ENCODE data around the gene ZCCHC9. TPM values are rescaled to one million over a fixed set of nuclear protein-coding genes. Genes with fewer than 3 reads are reported as not detected.
"Not testable (repeated sequence)": the region's sequence is repeated elsewhere in the genome, so short reads cannot be mapped to it uniquely, and the experiment has no call there.

Gene ZCCHC9
- 54.1 and 74.7 TPM in 2 replicates for total RNA-seq (2014; rRNA removed; shearing (Covaris generic))

- in situ Hi-C loops (cut with HindIII; ENCODE audit: low sequenced_read_pairs), result no loop called here
- DNase-seq (ENCODE audit: low spot score), result peak; percentile 96
Measured at GRCh38 chr5:81301271-81302015, at the start of gene ZCCHC9. Gene ZCCHC9, plus strand, starts transcription at chr5:81301587. Its CDS starts 3,171 bp downstream, at chr5:81304758.

GRCh38 chr5:81251922-81252321 is 49.5 kb upstream of the ZCCHC9 start:
- DNase-seq (ENCODE audit: low spot score), result no peak
- in situ Hi-C loops (cut with HindIII; ENCODE audit: low sequenced_read_pairs), result no loop called here

GRCh38 chr5:81252904-81253303 is 48.5 kb upstream of the ZCCHC9 start:
- in situ Hi-C loops (cut with HindIII; ENCODE audit: low sequenced_read_pairs), result no loop called here
- DNase-seq (ENCODE audit: low spot score), result no peak

GRCh38 chr5:81253875-81254274 is 47.5 kb upstream of the ZCCHC9 start:
- DNase-seq (ENCODE audit: low spot score), result no peak
- in situ Hi-C loops (cut with HindIII; ENCODE audit: low sequenced_read_pairs), result no loop called here

GRCh38 chr5:81254886-81255559 is 46.4 kb upstream of the ZCCHC9 start:
- DNase-seq (ENCODE audit: low spot score), result no peak
- in situ Hi-C loops (cut with HindIII; ENCODE audit: low sequenced_read_pairs), result no loop called here

GRCh38 chr5:81256766-81257165 is 44.6 kb upstream of the ZCCHC9 start:
- in situ Hi-C loops (cut with HindIII; ENCODE audit: low sequenced_read_pairs), result no loop called here
- DNase-seq (ENCODE audit: low spot score), result no peak

- DNase-seq (ENCODE audit: low spot score); in situ Hi-C loops (cut with HindIII; ENCODE audit: low sequenced_read_pairs): not testable (repeated sequence)
Measured at GRCh38 chr5:81262796-81263195, 38.6 kb upstream of the ZCCHC9 start.

DNA sequence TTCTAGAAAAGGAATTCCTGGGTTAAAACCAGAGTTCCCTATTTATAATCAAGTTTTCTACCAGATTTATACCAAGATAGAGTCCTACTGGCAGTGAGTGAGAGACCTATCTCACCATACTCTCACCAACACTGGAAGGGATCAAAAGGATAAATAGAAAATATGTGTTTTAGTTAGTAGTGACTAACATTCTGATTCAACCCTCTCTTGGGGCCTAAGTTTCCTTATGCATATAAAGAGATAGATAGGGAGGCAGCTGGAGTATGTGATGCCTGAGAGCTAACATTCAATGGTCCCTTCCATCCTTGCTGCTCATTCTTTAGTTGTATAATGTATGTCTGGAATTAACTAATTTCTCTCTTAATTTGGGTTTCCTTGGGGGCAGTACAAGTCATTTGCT is 36.3 kb upstream of the ZCCHC9 start:
- DNase-seq (ENCODE audit: low spot score), result no peak
- in situ Hi-C loops (cut with HindIII; ENCODE audit: low sequenced_read_pairs), result no loop called here

GRCh38 chr5:81268521-81269196 is 32.7 kb upstream of the ZCCHC9 start:
- in situ Hi-C loops (cut with HindIII; ENCODE audit: low sequenced_read_pairs), result no loop called here
- no peak for DNase-seq (ENCODE audit: low spot score)

DNA sequence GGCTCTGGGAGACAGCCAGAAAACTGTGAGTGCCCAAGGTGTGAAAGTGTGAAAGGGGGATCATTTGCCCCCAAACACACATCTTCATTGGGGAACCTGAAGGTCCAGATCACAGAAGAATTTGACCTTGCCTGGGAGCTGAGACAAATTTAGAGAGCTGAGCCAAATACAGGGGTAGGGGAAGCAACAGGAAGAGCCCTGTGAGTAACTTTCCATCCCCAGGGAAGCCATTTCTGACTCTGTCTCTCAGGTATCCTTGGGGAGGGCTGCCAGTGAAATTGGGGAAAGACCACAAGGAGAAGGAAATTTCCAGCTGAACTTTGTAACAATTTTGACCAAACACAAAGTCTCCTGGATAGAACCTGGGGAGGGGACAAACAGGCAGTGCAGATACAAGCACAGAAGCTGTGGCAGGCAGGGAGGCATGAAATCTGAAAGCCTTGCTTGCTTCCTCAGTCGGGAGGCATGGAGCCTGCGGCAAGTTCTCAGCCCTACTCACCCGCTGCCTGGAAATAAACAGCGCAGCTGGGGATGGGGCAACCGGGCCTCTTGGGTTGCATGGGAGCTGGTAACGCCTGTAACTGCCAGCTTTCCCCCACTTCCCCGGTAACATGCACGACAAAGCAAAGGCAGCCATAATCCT is 31.5 kb upstream of the ZCCHC9 start:
- DNase-seq (ENCODE audit: low spot score), result no peak
- in situ Hi-C loops (cut with HindIII; ENCODE audit: low sequenced_read_pairs), result no loop called here

- in situ Hi-C loops (cut with HindIII; ENCODE audit: low sequenced_read_pairs); DNase-seq (ENCODE audit: low spot score): not testable (repeated sequence)
Measured at GRCh38 chr5:81270394-81271027, 30.9 kb upstream of the ZCCHC9 start.

DNA sequence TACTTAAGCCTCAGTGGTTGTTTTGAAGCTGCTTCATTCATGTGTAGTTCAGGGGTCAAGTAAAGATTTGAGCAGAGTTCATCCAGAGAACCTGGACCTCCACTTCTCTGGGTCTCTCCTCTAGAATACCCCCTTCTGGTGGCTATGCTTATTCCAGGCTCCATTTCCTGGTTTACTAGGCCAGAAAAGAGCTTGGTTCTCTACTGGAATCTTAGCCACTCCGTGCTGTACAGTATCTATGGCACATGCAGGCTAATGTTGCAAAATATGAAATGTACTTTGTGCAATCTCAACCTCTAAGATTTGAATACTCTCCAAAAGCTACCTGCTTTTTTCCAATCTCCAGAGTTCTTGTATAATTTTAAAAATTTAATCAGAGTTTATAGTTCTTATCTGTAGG is 17.4 kb upstream of the ZCCHC9 start:
- in situ Hi-C loops (cut with HindIII; ENCODE audit: low sequenced_read_pairs), result no loop called here
- no peak for DNase-seq (ENCODE audit: low spot score)

- in situ Hi-C loops (cut with HindIII; ENCODE audit: low sequenced_read_pairs), result no loop called here
- DNase-seq (ENCODE audit: low spot score), result no peak
Measured at GRCh38 chr5:81286059-81286617, 15.2 kb upstream of the ZCCHC9 start.

DNA sequence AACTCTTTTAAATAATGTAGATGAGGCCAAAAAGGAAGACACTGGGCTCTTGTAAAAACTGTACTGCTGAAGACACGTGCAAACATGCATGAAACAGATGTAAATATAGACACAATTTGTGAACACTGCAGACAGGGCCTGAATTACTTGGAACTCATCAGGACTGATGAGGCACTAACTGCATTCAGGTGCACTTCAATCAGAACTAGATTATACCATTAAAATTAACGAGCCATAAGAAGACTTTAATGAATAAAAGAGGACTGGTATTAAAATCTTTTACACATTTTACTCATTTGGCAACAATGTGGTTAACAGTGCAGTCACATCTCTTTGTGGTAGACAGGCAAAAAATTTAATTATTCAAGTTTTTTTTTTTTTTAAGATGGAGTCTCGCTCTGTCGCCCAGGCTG is 13.4 kb upstream of the ZCCHC9 start:
- in situ Hi-C loops (cut with HindIII; ENCODE audit: low sequenced_read_pairs), result no loop called here
- no peak for DNase-seq (ENCODE audit: low spot score)

GRCh38 chr5:81290146-81290545 is 11.2 kb upstream of the ZCCHC9 start:
- in situ Hi-C loops (cut with HindIII; ENCODE audit: low sequenced_read_pairs), result no loop called here
- no peak for DNase-seq (ENCODE audit: low spot score)

- in situ Hi-C loops (cut with HindIII; ENCODE audit: low sequenced_read_pairs), result no loop called here
- DNase-seq (ENCODE audit: low spot score), result no peak
Measured at GRCh38 chr5:81292130-81292529, 9.3 kb upstream of the ZCCHC9 start.

GRCh38 chr5:81294021-81294420 is 7.4 kb upstream of the ZCCHC9 start:
- DNase-seq (ENCODE audit: low spot score); in situ Hi-C loops (cut with HindIII; ENCODE audit: low sequenced_read_pairs): not testable (repeated sequence)

DNA sequence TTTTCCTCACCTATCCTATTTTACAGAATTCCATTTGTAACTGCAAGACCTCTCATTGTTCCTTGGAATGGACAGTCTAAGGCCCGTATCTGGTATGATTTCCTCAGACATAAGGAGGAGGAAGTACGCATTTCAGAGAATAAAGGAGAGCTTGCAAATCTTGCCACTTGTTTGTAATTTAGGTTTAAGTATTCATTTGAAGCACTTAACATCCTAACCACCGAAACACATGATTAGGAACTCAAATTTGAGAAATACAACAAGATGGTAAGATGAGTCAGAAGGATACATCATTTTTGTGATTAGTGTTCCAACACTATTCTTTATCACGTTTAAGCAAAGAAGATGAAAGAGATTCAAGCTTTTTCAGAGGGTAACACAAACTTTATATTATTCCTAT is 3.9 kb upstream of the ZCCHC9 start:
- DNase-seq (ENCODE audit: low spot score), result no peak
- in situ Hi-C loops (cut with HindIII; ENCODE audit: low sequenced_read_pairs), result no loop called here

- DNase-seq (ENCODE audit: low spot score), result no peak
- in situ Hi-C loops (cut with HindIII; ENCODE audit: low sequenced_read_pairs), result no loop called here
Measured at GRCh38 chr5:81300921-81301270, 491 bp upstream of the ZCCHC9 start.

All from G401 (cell line).